KOPT-K1 (cell line): ENCODE measurements around the gene TBC1D22A.
"Not testable (repeated sequence)": the region's sequence is repeated elsewhere in the genome, so short reads cannot be mapped to it uniquely, and the experiment has no call there.

Experiments used
- H3K27ac ChIP-seq: fragments of 200-600 bp; sonication (generic); 2 replicates; pipeline ENCODE4 v1.5.1; 2016; ENCODE audit warnings: antibody characterized with exemption, mild to moderate bottlenecking, low read depth, low read length; ENCODE audit not compliant: poor library complexity, severe bottlenecking
- H3K36me3 ChIP-seq: fragments of 200-600 bp; sonication (generic); 2 replicates; pipeline ENCODE4 v1.5.1; 2017; ENCODE audit warnings: antibody characterized with exemption, mild to moderate bottlenecking, low read length, moderate library complexity; ENCODE audit not compliant: insufficient read depth
- H3K9me3 ChIP-seq: fragments of 200-600 bp; sonication (generic); 2 replicates; pipeline ENCODE4 v1.5.1; 2017; ENCODE audit warnings: antibody characterized with exemption, low read length, mild to moderate bottlenecking; ENCODE audit not compliant: insufficient read depth, poor library complexity, severe bottlenecking

TBC1D22A gene

DNA sequence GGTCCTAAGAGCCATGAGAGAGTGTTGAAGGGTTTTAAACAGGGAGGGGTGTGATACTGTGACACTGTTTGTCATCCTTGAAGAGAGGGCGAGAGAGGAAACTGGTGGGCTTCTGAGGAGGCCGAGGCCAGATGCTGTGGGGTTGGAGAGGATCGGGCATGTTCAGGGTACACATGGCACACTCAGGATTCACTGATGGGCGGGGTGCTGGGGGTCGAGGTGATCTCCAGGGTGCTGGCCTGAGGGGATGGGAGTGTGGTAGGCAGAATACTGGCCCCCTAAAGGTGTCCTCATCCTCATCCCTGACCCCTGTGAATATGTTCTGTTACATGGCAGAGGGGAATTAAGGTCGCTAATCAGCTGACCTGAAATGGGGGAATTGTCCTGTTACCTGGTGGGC lies 7.3 kb downstream of the TBC1D22A start:
- no peak overlapping the region for H3K27ac ChIP-seq
- peaks cover 22% of the 10 kb centered on the region for H3K36me3 ChIP-seq
- H3K9me3 ChIP-seq: no peaks in the 10 kb centered on the region

DNA sequence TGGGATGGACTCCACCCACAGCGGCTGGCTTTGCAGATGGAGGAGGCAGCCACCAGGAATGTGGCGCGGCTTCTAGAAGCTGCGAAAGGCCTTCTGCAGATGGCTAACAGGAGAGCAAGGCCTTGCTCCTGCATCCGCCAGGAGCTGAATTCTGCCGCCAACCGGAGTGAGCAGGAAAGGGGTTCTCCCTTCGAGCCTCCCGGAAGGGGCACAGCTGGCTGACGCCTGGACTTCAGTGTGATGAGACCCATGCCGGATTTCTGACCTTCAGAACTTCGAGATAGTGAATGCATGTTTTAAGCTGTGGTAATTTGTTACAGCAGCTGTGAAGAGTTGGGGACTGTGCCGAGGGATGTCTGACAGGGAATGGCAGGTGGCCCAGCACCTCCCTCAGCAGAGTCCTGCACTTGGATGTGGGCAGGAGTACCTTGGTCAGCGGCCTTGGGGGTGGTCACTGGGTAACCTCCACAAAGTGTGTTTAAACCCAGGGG lies 7.7 kb downstream of the TBC1D22A start:
- H3K27ac ChIP-seq: no peak overlapping the region
- H3K9me3 ChIP-seq: no peaks in the 10 kb centered on the region
- H3K36me3 ChIP-seq: peaks cover 17% of the 10 kb centered on the region

DNA sequence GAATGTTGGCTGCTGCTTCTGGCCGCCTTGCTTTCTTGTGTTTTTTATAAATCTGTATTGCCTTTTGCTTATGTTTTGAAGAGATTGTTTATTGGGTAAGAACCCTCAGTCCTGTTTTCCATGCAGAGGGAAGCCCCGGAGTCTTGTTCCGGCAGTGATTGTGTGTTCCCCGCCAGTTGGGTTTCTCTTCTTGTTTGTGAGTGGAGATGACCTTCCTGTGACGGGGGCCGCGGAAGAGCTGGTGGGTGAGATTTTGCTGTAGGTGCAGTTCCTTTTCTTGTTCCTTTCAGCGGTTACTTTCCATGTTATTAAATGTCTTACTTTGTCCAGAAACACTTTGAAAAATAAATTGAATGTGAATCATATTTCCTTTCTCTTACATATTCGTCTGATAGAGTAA lies 8.3 kb downstream of the TBC1D22A start:
- no peak overlapping the region for H3K27ac ChIP-seq
- peaks cover 15% of the 10 kb centered on the region; the same call in 1 of the 2 replicates for H3K36me3 ChIP-seq

DNA sequence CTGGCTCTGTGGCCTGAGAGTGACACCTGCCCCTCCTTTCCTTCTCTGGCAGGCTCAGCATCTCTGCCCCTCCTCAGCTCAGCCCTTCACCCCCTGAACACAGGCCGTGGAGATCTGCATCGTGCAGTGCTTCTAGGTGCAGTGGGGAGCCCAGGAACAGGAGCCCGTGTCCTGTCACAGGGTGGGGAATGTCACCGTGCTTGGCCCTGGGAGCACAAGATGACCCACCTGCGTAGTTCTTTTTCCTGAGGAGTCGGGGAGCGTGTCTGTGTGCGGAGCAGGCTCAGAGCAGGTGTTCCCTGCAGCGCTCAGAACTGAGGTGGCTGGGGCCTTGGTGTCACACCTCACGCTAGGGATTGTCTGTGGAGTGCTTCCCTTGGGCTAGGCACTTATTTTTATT lies 10.6 kb downstream of the TBC1D22A start:
- no peaks in the 10 kb centered on the region for H3K36me3 ChIP-seq
- H3K27ac ChIP-seq: no peak overlapping the region
- H3K9me3 ChIP-seq: no peaks in the 10 kb centered on the region

More for the DNA sequence above, 8.3 kb downstream of the TBC1D22A start:
- H3K9me3 ChIP-seq: no peaks in the 10 kb centered on the region

- Histone ChIP-seq H3K36me3 (no peaks in the 10 kb centered on the region), H3K27ac (no peak overlapping the region), H3K9me3 (no peaks in the 10 kb centered on the region)
Observed at GRCh38 chr22:46774253-46774979, 12.0 kb downstream of the TBC1D22A start.

- H3K9me3 ChIP-seq: no peaks in the 10 kb centered on the region
- H3K27ac ChIP-seq: no peak overlapping the region
- H3K36me3 ChIP-seq: no peaks in the 10 kb centered on the region
Observed at GRCh38 chr22:46774980-46775849, 12.8 kb downstream of the TBC1D22A start.

GRCh38 chr22:46775850-46776826 lies 13.7 kb downstream of the TBC1D22A start:
- no peak overlapping the region for H3K27ac ChIP-seq
- H3K9me3 ChIP-seq: no peaks in the 10 kb centered on the region
- H3K36me3 ChIP-seq: no peaks in the 10 kb centered on the region

DNA sequence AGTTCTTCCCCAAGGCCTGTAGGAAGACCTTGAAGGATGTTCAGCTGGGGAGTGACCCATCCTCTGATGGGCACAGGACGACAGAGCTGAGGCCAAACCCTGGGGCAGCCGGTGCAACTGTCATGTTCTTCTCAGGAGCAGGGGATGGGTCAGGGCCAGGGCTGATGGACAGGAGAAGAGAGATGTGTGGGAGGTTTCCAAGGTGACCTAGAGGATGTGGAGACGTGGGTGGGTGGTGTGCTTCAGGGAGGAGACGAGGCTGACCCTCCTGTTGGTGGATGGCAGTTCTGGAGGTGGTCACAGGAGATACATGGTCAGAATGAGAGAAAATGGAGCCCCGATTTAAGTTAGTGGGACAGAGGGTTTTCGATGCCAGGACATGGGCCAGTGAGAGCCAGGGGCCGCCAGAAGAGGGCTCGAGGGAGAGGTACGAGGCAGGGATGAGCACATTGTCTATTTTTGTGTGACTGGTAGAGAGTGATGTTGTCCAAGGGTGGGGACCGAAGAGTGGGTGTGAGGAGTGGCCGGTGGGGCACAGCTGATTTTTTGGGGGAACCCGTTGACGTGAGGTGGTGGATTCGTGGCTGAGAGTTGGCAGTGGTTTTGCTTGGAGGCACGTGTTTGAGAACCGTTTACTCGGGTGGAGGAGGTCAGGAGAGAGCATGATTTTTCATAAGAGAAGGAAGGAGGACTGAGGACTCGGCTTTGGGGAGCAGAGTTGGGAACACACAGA lies 14.6 kb downstream of the TBC1D22A start:
- H3K9me3 ChIP-seq: no peaks in the 10 kb centered on the region
- no peaks in the 10 kb centered on the region for H3K36me3 ChIP-seq
- no peak overlapping the region for H3K27ac ChIP-seq

GRCh38 chr22:46777609-46777970 lies 15.1 kb downstream of the TBC1D22A start:
- Histone ChIP-seq H3K27ac (no peak overlapping the region), H3K36me3 (no peaks in the 10 kb centered on the region), H3K9me3 (no peaks in the 10 kb centered on the region)

- H3K9me3 ChIP-seq: no peaks in the 10 kb centered on the region
- no peak overlapping the region for H3K27ac ChIP-seq
- H3K36me3 ChIP-seq: no peaks in the 10 kb centered on the region
Observed at GRCh38 chr22:46779023-46779422, 16.6 kb downstream of the TBC1D22A start.

DNA sequence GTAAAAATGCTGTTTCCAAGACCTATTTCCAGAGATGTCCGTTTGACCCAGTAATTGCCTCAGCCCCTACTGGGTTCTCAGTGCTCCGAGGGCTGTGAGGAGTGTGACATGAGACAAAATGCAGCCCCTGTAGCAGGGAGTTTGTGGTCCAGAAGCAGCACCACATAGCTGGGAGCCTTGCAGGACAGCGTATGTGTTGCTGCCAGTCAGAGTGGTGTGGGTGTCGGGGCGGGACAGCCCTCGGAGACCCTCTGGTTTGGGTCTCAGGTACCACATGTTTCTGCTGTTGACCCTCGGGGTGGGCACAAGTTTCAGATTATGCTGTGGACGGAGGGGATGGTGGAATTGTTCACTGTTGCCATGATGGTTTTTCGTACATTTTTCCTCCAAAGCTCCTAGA lies 17.2 kb downstream of the TBC1D22A start:
- Histone ChIP-seq H3K36me3 (no peaks in the 10 kb centered on the region), H3K9me3 (no peaks in the 10 kb centered on the region), H3K27ac (no peak overlapping the region)

GRCh38 chr22:46780453-46780852 lies 18.0 kb downstream of the TBC1D22A start:
- Histone ChIP-seq H3K9me3 (peaks cover under 1% of the 10 kb centered on the region), H3K36me3 (no peaks in the 10 kb centered on the region), H3K27ac (no peak overlapping the region)

- H3K36me3 ChIP-seq: no peaks in the 10 kb centered on the region
- no peak overlapping the region for H3K27ac ChIP-seq
Observed at GRCh38 chr22:46781291-46781690, 18.8 kb downstream of the TBC1D22A start.

GRCh38 chr22:46782200-46782599 lies 19.8 kb downstream of the TBC1D22A start:
- H3K27ac ChIP-seq: not testable (repeated sequence)

More at GRCh38 chr22:46781291-46781690, 18.8 kb downstream of the TBC1D22A start:
- H3K9me3 ChIP-seq: peaks cover 8% of the 10 kb centered on the region

More at GRCh38 chr22:46782200-46782599, 19.8 kb downstream of the TBC1D22A start:
- peaks cover 10% of the 10 kb centered on the region for H3K9me3 ChIP-seq
- not testable (repeated sequence) for H3K36me3 ChIP-seq
